Measurements from ENCODE around the gene AIG1. TPM values are rescaled to one million over a fixed set of nuclear protein-coding genes. Genes with fewer than 3 reads are reported as not detected.

AIG1 gene
- total RNA-seq, 1 donor from 2014 or later: 60.6 TPM

DNA sequence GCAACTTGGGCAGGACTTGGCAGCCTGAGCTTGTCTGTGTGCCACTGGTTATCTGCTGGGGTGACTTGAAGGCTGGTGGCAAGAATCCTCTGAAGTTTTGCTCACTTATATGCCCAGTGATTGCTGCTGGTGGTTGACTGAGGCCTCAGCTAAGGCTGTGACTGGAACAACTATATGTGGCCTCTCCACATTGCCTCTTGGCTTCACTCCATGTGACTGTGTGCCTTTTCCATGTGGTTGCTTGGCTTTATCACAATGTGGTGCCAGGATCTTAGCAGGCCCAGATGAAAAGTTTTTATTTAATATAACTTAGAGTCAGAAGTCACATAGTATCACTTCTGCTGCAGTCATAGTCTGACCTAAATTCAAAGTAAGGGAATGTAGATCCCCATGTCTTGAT lies 285.3 kb downstream of the AIG1 start:
- H3K4me3 ChIP-seq (ENCODE audit: low read depth, low read length): no peak overlapping the region
- H3K27me3 ChIP-seq (ENCODE audit: control insufficient read depth, insufficient read depth, low read length): no peaks in the 10 kb centered on the region
- DNase-seq (ENCODE audit: low read depth) (no peak), FAIRE-seq (no peak)
- H3K36me3 ChIP-seq (ENCODE audit: control insufficient read depth, insufficient read depth, low read length): no peaks in the 10 kb centered on the region
- TF ChIP-seq, protein P1, sequence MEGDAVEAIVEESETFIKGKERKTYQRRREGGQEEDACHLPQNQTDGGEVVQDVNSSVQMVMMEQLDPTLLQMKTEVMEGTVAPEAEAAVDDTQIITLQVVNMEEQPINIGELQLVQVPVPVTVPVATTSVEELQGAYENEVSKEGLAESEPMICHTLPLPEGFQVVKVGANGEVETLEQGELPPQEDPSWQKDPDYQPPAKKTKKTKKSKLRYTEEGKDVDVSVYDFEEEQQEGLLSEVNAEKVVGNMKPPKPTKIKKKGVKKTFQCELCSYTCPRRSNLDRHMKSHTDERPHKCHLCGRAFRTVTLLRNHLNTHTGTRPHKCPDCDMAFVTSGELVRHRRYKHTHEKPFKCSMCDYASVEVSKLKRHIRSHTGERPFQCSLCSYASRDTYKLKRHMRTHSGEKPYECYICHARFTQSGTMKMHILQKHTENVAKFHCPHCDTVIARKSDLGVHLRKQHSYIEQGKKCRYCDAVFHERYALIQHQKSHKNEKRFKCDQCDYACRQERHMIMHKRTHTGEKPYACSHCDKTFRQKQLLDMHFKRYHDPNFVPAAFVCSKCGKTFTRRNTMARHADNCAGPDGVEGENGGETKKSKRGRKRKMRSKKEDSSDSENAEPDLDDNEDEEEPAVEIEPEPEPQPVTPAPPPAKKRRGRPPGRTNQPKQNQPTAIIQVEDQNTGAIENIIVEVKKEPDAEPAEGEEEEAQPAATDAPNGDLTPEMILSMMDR (IDR thresholded peaks at IDR 0.05; ENCODE audit: insufficient read depth, low read length, severe bottlenecking): no peak

DNA sequence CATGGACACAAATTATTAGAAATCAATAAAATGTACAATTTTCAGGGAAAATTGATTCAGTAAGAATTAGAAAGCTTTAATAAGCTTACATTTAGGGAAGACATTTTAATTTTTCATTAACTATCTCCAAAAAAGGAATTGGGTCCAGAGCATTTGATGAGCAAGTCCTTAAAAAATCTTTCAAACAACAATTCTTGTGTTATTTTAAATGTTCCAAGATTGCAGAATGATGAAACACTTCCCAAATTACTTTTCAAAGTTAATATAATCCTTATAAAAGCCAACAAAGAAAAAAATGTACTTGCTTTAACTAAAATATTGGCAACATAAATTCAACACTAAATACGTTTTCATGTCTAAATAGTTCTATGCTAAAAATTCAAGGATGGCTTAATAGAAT lies 287.8 kb downstream of the AIG1 start:
- TF ChIP-seq, protein P1 (IDR thresholded peaks at IDR 0.05; ENCODE audit: insufficient read depth, low read length, severe bottlenecking): no peak
- H3K27me3 ChIP-seq (ENCODE audit: control insufficient read depth, insufficient read depth, low read length): no peaks in the 10 kb centered on the region
- DNase-seq (ENCODE audit: low read depth) (no peak), FAIRE-seq (no peak)
- H3K36me3 ChIP-seq (ENCODE audit: control insufficient read depth, insufficient read depth, low read length): no peaks in the 10 kb centered on the region
- H3K4me3 ChIP-seq (ENCODE audit: low read depth, low read length): no peak overlapping the region

DNA sequence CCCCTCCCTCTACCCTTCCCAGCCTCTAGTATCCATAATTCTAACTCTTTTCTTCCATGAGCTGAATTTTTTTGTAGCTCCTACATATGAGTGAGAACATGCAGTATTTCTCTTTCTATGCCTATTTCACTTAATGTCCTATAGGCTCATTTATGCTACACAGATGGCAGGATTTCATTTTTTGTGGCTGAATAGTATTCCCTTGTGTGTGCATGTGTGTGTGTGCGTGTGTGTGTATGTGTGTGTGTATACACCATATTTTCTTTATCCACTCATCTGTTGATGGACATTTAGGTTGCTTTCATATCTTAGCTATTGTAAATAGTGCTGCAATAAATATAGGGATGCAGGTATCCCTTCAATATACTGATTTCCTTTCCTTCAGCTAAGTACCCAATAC lies 288.8 kb downstream of the AIG1 start:
- DNase-seq (ENCODE audit: low read depth): no peak
- no peak for FAIRE-seq
- TF ChIP-seq, protein P1 (IDR thresholded peaks at IDR 0.05; ENCODE audit: insufficient read depth, low read length, severe bottlenecking): no peak
- Histone ChIP-seq H3K27me3 (ENCODE audit: control insufficient read depth, insufficient read depth, low read length) (no peaks in the 10 kb centered on the region), H3K4me3 (ENCODE audit: low read depth, low read length) (no peak overlapping the region), H3K36me3 (ENCODE audit: control insufficient read depth, insufficient read depth, low read length) (no peaks in the 10 kb centered on the region)

DNA sequence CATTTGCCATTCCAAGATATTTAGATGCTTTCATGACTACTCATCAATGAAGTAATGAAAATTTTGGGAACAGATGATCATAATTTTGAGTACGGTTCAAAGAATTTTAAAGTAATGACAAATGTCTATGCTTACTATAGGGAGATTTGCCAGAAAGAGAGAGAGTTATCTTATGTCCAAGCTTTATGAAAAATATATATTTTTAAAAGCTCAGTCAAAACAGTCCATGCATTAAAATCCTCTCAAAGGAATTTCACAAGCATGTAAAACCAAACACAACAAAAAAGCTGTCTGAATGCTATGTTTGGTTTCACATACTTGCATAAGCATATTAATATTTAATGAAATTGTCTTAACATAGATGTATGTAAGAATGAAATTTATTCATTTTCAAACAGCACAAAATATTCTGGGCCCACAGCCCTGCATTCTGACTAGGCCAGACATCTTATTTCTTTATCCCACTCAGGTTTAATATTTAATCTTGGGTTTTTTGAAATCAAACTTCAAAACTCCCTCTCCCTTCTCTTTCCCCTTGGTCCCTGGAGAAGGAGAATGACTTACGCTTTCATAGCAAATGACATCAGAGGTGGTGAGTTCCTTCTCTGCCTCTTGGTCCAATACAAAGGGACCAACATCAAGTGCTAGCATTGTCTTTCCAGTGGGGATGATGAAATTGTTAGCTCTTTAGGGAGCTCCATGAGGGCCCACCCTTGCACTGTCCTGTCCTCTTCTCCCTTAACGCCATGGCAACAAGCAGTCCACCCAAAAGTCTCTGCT lies 295.6 kb downstream of the AIG1 start:
- Histone ChIP-seq H3K27me3 (ENCODE audit: control insufficient read depth, insufficient read depth, low read length) (no peaks in the 10 kb centered on the region), H3K36me3 (ENCODE audit: control insufficient read depth, insufficient read depth, low read length) (no peaks in the 10 kb centered on the region), H3K4me3 (ENCODE audit: low read depth, low read length) (no peak overlapping the region)
- FAIRE-seq: no peak
- TF ChIP-seq, protein P1 (IDR thresholded peaks at IDR 0.05; ENCODE audit: insufficient read depth, low read length, severe bottlenecking): no peak
- DNase-seq (ENCODE audit: low read depth): no peak

DNA sequence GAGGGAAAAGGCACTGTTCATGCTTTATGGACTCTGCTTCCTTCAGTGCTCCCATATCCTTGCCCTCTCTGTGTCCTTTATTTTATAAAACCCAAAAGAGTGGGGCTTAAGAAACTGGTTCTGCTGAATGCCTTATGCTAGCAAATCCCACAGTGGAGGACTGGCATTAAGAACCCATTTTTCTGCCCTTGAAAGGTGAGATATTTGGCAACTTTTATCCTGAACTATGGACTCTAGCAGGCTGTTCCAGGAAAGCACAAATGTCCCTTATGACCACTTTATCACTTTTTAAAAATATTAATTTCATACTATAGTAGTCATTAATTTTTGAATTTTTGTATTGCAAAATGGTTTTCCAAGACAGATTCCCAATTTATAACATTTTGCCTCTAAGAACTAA lies 296.5 kb downstream of the AIG1 start:
- FAIRE-seq (no peak), DNase-seq (ENCODE audit: low read depth) (no peak)
- TF ChIP-seq, protein P1 (IDR thresholded peaks at IDR 0.05; ENCODE audit: insufficient read depth, low read length, severe bottlenecking): no peak
- Histone ChIP-seq H3K36me3 (ENCODE audit: control insufficient read depth, insufficient read depth, low read length) (no peaks in the 10 kb centered on the region), H3K27me3 (ENCODE audit: control insufficient read depth, insufficient read depth, low read length) (no peaks in the 10 kb centered on the region), H3K4me3 (ENCODE audit: low read depth, low read length) (no peak overlapping the region)

Measured in bronchial epithelial cell (primary cell).